ENCODE data around the gene TCAIM.
"Not testable (repeated sequence)": the region's sequence is repeated elsewhere in the genome, so short reads cannot be mapped to it uniquely, and the experiment has no call there.

TCAIM gene

GRCh38 chr3:44416031-44417030 is 77.8 kb downstream of the TCAIM start:
- no peak for DNase-seq

DNA sequence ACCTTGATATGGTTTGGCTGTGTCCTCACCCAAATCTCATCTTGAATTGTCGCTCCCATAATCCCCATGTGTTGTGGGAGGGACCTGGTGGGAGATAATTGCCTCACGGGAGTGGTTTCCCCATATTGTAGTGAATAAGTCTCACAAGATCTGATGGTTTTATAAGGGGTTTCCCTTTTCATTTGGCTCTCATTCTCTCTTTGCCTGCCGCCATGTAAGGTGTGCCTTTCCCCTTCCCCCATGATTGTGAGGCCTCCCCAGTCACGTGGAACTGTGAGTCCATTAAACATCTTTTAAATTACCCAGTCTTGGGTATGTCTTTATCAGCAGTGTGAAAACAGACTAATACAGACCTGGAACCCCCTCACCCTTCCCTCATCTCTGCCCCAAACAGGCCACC is 79.6 kb downstream of the TCAIM start:
- not testable (repeated sequence) for DNase-seq

- DNase-seq, result no peak
These were observed 80.0 kb downstream of the TCAIM start for GRCh38 chr3:44418549-44418948.

- no peak for DNase-seq
These were observed 80.8 kb downstream of the TCAIM start for GRCh38 chr3:44419116-44419922.

DNA sequence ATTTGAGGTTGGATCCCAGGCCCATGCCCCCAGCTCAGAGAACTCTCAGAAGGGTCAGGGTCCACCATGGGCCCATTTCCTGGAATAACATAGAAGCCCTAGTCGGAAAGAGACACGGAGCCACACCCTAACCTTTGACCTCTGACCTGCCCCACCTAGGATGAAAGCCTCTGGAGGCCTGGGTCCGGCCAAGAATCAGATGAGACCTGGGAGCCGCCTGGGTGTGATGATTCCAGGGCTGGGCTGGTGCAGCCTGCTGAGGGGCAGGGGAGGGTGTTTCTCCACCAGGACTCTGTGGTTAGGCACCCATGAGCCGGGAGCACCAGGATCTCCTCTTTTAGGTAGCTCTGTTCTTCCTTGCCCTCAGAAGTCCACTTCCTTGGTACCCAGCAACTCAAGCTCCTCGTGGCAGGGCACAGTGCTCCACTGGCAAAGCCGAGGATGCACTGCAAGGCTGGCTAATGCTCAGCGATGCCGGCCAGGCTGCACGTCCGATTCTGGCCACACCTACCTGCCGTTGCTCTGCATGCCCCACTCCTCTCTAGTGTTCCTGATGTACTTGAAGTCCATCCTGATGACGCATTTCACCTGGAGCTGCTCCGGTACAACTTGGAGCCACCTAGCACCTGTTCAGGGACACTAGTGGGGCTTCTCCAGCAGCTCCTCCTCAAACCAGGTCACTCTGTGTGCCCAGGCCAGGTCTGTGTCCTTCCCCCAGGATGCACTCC is 81.5 kb downstream of the TCAIM start:
- no peak for DNase-seq

DNA sequence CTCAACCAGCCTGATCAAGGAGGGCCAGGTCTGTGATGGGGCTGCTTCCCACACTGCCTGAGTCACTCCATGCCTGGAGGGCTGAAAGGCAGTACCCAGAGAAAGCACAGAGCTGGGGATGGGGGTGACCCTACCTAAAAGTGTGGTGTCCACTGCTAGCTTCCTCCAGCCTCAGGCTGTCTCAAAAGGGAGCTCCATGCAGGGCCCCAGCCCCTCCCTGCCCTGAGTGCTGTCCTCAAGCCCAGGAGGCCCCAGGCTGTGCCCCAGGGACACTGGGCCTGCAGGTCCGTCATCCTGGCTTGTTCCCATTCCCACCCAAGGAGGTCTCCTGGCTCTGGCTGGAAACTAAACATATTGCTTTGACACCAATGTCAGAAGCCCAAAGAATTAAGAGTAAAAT is 82.1 kb downstream of the TCAIM start:
- DNase-seq, result no peak

GRCh38 chr3:44421280-44421679 is 82.7 kb downstream of the TCAIM start:
- no peak for DNase-seq

GRCh38 chr3:44424758-44425157 is 86.2 kb downstream of the TCAIM start:
- no peak for DNase-seq

GRCh38 chr3:44427683-44428082 is 89.1 kb downstream of the TCAIM start:
- DNase-seq, result no peak

- DNase-seq, result no peak
These were observed 90.3 kb downstream of the TCAIM start for GRCh38 chr3:44428910-44429309.

GRCh38 chr3:44429459-44429858 is 90.9 kb downstream of the TCAIM start:
- DNase-seq, result no peak

GRCh38 chr3:44430466-44430865 is 91.9 kb downstream of the TCAIM start:
- no peak for DNase-seq

- DNase-seq, result no peak
These were observed 96.4 kb downstream of the TCAIM start for GRCh38 chr3:44434834-44435510.

GRCh38 chr3:44436181-44436580 is 97.6 kb downstream of the TCAIM start:
- no peak for DNase-seq

GRCh38 chr3:44437800-44438199 is 99.2 kb downstream of the TCAIM start:
- no peak for DNase-seq

DNA sequence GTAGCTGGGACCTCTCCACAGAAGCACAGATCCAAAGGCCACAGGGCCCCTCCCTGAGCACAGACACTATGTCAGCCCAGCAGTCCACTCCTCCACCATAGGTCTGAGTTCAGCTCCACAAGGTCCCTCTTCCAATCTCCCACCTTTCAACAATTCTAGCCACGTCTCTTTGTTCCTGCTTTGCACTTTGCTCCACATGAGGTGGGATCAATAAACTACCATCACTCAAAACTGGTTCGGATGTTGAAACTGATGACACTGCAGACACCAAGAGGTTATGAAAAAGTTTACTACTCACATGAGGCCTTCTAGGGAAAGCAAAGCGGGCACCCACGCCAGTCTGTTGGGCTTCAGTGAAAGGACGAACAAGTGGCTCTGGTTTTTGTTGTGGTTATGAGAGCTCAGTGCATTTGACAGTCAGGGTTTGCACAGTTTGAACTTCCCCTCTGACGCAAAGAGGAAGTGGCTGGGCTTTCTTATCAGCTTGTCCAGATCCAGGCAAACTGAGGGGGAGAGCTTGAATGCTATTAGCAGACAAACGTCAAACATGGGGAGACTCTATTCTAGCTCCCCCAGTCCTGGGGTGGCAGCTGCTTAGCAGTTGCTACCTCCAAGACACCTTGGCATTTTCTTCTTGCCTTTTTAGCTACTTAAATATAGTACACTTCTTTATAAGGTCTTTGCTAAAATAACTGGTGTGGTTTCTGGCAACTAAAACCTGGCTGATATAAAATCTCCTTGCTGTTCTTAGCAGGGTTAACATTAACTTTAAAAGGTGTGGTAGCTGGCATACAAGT is 101.1 kb downstream of the TCAIM start:
- no peak for DNase-seq

DNA sequence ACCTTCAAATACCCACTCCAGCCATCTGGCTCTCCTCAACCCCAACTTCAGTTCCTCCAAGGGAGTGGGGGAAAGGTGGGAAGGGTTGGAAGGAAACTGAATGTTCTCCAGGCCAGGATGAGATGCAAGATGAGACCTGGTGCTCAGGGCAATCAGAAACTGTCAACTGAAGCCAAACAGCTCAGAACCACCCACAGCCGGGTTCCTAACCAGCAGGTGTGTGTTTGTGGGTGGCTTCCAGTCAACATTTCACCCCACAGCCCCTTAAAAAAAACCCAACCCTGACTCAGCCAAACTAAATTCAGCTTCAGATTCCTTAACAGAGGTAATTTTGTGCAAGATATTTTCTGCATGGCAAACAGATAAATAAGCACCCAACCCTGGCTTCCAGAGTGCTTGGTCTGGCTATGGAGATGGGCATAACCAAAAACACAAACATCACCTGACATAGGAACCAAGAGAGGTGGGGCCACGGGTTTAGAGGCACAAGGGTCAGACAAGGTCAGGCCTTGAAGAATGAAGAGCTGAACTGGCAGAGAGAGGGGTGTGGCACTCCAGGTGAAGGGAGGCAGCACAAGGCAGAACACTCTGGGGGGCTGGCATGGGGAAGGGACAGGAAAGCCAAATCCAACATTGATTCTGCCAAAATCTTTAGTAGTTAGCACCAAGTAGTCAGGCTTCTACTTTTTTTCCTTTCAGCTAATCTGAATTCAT is 104.2 kb downstream of the TCAIM start:
- no peak for DNase-seq

DNA sequence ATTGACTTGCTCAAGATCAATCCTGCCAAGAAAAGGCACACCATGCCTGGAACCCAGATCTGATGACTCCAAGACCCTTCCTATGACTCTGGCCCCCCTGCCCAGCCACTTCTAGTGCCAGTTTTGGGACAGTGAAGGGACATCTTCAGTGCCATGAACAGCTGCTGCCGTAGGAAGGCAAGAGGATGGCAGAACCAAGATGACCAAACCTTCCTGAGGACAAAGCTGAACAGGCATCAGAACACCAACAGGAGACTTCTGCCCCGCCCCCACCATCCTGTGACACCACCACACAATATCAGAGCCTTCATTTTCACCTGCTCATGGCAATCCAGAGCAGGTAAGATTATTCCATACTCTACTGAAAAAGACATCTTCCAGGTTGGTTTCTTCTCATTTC is 105.9 kb downstream of the TCAIM start:
- no peak for DNase-seq

GRCh38 chr3:44444896-44445691 is 106.5 kb downstream of the TCAIM start:
- DNase-seq, result no peak

DNA sequence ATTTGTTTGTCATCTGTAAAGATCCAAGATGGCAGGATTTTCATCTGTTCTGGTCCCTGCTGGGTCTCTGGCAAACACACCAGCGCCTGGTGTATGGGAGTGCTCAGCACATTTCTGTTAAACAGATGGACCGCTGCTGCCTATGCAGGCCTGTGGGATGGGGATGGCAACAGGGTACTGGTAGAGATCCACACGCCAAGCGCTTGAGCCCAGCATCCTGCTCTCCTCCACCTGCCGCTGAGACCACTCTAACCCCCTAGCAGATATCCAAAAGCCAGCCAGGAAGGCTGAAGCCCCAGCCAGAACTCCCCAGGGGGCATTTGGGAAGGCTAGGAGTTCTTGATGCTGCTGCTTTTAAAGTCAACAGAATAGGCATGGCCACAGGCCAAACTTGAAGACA is 107.2 kb downstream of the TCAIM start:
- no peak for DNase-seq
